Colonic mucosa (tissue), 4 donors: ENCODE results near the gene SYT15. TPM values are rescaled to one million over a fixed set of nuclear protein-coding genes. Genes with fewer than 3 reads are reported as not detected.

Experiments used
- DNase-seq: peaks from one replicate; pipeline ENCODE4 v3.0.0-alpha.2; 2020
- H3K27ac ChIP-seq: fragments of 200-600 bp; one replicate; pipeline ENCODE4 v1.8.0; 2021
- H3K27me3 ChIP-seq: fragments of 200-600 bp; one replicate; pipeline ENCODE4 v1.8.0; 2021
- H3K36me3 ChIP-seq: fragments of 200-600 bp; one replicate; pipeline ENCODE4 v1.8.0; 2021
- H3K4me1 ChIP-seq: fragments of 200-600 bp; one replicate; pipeline ENCODE4 v1.8.0; 2021; ENCODE audit warnings: mild to moderate bottlenecking
- H3K4me3 ChIP-seq: fragments of 200-600 bp; one replicate; pipeline ENCODE4 v1.8.0; 2021
- H3K9ac ChIP-seq, 2 donors: one replicate each; pipeline ENCODE4 v1.7.0; 2013; ENCODE audit warnings: control low read depth in 2 of 2, low read depth in 2 of 2, low read length in 2 of 2
- H3K9me3 ChIP-seq: fragments of 200-600 bp; one replicate; pipeline ENCODE4 v1.8.0; 2021
- intact Hi-C: fragments of 100-400 bp; cut with DNase I; formaldehyde crosslinking; loops from one replicate; pipeline ENCODE4 v1.14.1; 2022
- total RNA-seq, 2 donors: library from RNA; stranded (reverse); fragmentation: NEBNext Ultra II Directional in 1 of 2; extraction: Animal tissue kit (Norgen Biotek cat#: 25700) in 1 of 2; gene quantifications; one replicate each; pipeline ENCODE4 v1.2.1, GENCODE V29; 2021
- TF ChIP-seq, protein P1 (sequence below): fragments of 200-600 bp; IDR thresholded peaks from one replicate; pipeline ENCODE4 v1.8.0; 2022; ENCODE audit warnings: antibody characterized with exemption, mild to moderate bottlenecking
- donor health status: healthy.
- donor health status: DM: no; HTN: no; CAD: no.
- donor health status: DM: no; HTN: no; CAD: no.

Gene SYT15
- total RNA-seq, 2 donors from 2014 or later: 0.62 to 1.2 TPM

GRCh38 chr10:46536781-46537180, 42.1 kb upstream of the SYT15 start:
- TF ChIP-seq, protein P1, sequence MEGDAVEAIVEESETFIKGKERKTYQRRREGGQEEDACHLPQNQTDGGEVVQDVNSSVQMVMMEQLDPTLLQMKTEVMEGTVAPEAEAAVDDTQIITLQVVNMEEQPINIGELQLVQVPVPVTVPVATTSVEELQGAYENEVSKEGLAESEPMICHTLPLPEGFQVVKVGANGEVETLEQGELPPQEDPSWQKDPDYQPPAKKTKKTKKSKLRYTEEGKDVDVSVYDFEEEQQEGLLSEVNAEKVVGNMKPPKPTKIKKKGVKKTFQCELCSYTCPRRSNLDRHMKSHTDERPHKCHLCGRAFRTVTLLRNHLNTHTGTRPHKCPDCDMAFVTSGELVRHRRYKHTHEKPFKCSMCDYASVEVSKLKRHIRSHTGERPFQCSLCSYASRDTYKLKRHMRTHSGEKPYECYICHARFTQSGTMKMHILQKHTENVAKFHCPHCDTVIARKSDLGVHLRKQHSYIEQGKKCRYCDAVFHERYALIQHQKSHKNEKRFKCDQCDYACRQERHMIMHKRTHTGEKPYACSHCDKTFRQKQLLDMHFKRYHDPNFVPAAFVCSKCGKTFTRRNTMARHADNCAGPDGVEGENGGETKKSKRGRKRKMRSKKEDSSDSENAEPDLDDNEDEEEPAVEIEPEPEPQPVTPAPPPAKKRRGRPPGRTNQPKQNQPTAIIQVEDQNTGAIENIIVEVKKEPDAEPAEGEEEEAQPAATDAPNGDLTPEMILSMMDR: no peak
- no peak overlapping the region for H3K9ac ChIP-seq
- intact Hi-C loops: no loop called here
- H3K4me3 ChIP-seq: no peak overlapping the region
- H3K36me3 ChIP-seq: no peaks in the 10 kb centered on the region
- DNase-seq: no peak
- H3K9me3 ChIP-seq: no peaks in the 10 kb centered on the region
- no peaks in the 10 kb centered on the region for H3K27me3 ChIP-seq
- no peak overlapping the region for H3K27ac ChIP-seq
- peaks cover 17% of the 10 kb centered on the region for H3K4me1 ChIP-seq

DNA sequence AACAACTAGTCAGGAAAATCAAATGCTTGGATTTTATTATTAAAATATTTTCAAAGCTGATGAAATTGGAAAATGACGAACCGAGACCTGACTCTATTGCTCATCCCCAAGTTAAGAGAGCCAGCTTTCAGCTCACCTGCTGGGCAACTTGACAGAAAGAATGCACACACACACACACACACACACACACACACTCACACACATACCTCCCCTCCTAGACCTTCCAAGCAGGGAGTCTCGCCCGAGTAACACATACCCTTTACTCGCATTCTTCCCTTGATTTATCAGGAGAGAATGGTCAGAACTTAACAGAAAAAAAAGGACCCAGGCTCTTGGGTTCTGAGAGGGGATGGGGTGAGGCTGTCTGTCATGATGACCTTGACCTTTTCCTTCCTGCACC, 41.6 kb upstream of the SYT15 start:
- Histone ChIP-seq H3K4me3 (no peak overlapping the region), H3K27me3 (no peaks in the 10 kb centered on the region), H3K4me1 (peaks cover 17% of the 10 kb centered on the region), H3K9ac (no peak overlapping the region), H3K9me3 (no peaks in the 10 kb centered on the region), H3K27ac (no peak overlapping the region), H3K36me3 (no peaks in the 10 kb centered on the region)
- TF ChIP-seq, protein P1: no peak
- intact Hi-C loops: no loop called here
- no peak for DNase-seq

GRCh38 chr10:46538155-46538554, 40.8 kb upstream of the SYT15 start:
- DNase-seq: no peak
- Histone ChIP-seq H3K4me1 (peaks cover 17% of the 10 kb centered on the region), H3K9ac (no peak overlapping the region), H3K27ac (no peak overlapping the region), H3K27me3 (no peaks in the 10 kb centered on the region), H3K4me3 (no peak overlapping the region), H3K9me3 (no peaks in the 10 kb centered on the region), H3K36me3 (no peaks in the 10 kb centered on the region)
- TF ChIP-seq, protein P1: no peak
- intact Hi-C loops: no loop called here

DNA sequence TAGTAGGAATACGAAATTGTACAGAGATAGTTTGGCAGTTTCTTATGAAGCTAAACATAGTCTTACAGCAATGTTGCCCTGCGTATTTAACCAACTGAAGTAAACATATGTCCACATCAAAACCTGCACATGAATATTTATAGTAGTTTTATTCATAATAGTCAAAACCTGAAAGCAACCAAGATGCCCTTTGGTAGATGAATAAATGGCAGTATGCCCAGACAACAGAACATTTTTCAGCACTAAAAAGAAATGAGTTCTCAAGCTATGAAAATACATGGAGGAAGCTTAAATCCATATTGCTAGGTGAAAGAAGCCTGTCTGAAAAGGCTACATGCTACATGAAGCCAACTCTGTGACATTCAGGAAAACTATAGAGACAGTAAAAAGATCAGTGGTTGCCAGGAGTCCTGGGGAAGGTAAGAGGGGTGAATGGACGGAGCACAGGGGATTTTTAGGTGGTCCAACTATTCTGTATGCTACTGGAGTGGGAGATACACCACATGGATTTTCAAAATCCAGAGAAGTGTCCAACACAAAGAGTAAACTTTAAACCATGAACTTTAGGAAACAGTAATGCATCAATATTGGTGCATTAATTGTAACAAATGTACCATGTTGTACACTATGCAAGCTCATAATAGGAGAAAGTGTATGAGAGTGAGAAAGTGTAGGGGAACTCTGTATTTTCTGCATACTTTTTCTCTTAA, 40.1 kb upstream of the SYT15 start:
- Histone ChIP-seq H3K9me3 (no peaks in the 10 kb centered on the region), H3K27me3 (no peaks in the 10 kb centered on the region), H3K9ac (no peak overlapping the region), H3K36me3 (no peaks in the 10 kb centered on the region), H3K4me3 (no peak overlapping the region), H3K4me1 (peaks cover 17% of the 10 kb centered on the region), H3K27ac (peak overlapping the region; percentile 43)
- TF ChIP-seq, protein P1: no peak
- DNase-seq: no peak
- intact Hi-C loops: no loop called here

GRCh38 chr10:46539596-46540411, 39.1 kb upstream of the SYT15 start:
- Histone ChIP-seq H3K4me3 (no peak overlapping the region), H3K9me3 (no peaks in the 10 kb centered on the region), H3K4me1 (peaks cover 20% of the 10 kb centered on the region), H3K27ac (peak overlapping the region; percentile 43), H3K36me3 (no peaks in the 10 kb centered on the region), H3K9ac (peak overlapping the region in 1 of 2 donors; percentile 7), H3K27me3 (no peaks in the 10 kb centered on the region)
- intact Hi-C loops: no loop called here
- TF ChIP-seq, protein P1: no peak
- no peak for DNase-seq
